ENCODE data around the gene CIDEC.

CIDEC gene

DNA sequence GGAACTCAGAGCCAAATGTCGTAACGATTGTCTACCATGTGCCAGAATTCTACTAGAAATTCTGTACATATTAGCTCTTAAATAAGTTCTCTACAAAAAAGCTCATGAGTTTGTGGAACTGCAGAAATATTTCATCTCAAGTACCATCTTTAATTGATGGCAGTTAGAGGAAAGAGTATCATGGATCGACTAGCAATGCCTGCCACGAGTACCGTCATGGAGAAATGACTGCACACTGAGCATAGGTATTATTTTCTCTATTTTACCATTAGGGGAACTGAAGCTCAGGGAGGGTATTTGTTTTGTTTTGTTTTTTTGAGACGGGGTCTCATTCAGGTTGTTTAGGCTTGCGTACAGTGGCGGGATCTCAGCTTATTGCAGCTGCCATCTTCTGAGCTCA, 39.0 kb downstream of the CIDEC start:
- DNase-seq: no peak

DNA sequence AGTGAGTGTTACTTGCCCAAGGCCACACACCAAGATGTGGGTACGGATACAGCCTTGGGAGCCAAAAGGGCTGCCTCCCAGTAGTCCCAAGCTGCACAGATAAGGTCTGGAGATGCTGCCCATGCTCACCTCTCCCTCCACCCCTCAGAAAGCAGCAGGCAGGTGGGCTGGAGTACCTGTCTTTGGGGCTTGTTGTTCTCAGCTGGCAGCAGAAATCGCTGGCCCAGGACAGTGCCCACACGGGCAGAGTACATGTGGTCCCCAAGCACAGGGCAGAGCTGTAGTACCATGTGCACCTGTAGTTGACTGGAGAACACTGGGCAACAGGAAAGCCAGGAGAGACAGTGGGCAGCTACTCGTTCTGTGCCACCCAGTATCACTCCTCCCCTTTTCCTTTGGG, 41.2 kb downstream of the CIDEC start:
- no peak for DNase-seq

DNA sequence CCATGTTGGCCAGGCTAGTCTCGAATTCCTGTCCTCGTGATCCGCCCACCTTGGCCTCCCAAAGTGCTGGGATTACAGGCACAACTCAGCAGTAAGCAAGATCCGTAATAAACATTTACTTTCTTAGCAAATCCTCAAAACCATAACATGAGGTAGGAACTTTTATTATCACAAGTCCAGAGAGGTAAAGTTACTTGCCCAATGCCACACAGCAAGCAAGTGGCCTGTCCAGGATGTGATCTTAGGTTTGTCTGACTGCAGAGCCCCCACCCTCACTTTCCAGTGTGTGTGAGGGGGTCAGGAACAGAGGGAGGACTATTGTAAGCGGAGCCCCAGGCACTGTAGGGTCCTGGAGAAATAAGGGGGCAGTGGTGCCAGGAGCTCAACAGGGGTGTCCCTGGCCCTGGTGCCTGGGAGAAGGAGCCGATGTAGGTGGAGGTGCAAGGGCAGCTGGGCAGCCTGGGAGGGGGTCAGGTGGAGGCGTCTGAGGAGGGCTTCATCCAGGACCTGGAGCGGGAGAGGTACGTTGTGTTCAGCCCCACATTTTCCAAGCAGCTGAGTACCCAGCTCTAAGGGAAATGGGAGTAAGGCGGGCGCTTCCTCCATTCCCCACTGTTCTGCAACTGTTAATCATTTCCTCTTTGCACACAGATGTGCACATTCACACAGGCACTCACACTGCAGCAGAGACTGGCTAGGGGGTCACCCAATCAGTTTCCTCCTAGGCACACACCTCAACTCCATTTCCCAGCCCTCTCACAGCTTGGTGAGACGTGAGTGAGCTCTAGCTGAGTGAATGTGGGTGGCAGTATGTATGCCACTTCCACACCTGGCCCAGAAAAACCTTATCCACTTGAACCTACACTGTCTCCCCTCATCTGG, 42.1 kb downstream of the CIDEC start:
- DNase-seq: no peak

DNA sequence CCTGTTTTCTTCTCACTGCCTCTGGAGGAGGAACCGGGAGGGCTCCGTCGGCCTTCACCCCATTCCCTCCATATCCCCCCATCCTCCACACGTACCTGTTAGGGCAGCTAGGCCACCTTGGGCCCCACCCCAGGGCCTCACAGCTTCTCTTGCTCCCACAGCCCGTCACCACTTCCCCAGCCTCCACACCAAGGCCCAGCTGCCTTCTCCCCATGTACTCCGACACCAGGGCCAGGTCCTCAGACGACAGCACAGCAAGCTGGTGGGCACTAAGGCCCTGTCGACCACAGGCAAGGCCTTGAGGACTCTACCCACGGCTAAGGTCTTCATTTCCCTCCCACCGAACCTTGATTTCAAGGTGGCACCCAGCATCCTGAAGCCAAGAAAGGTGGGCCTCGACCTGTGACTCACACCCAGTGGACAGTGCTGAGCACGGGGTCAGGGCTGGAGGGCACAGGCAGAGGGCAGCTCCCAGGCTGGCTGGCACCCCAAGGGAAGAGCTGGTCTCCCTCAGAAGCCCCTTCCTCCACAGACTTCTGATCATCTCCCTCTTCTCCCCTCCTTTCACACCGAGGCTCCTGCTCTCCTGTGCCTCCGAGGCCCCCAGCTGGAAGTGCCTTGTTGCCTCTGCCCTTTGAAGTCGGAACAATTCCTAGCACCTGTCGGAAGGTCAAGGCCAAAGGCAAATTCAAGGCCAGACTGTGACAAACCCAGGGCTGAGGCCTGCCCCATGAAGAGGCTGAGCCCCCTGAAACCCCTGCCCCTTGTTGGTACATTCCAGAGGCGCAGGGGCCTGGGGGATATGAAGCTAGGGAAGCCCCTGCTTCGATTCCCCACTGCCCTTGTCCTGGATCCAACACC, 45.3 kb downstream of the CIDEC start:
- DNase-seq: no peak

DNA sequence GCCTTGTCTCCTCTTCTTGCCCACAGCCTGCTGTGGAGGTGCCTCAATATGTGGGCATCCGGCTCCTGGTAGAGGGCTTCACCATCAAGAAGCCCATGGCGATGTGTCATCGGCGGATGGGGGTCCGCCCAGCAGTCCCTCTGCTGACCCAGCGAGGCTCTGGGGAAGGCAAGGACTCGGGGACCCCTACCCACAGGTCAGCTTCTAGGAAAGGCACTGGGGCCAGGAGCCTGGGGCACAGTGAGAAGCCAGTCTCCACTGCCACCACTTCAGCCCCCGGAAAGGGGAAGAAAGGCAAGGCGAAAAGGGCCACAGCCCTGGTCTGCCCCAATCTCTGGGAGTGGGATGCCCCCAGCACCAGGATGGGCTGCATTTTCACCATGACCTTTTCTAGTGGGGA, 47.0 kb downstream of the CIDEC start:
- no peak for DNase-seq

DNA sequence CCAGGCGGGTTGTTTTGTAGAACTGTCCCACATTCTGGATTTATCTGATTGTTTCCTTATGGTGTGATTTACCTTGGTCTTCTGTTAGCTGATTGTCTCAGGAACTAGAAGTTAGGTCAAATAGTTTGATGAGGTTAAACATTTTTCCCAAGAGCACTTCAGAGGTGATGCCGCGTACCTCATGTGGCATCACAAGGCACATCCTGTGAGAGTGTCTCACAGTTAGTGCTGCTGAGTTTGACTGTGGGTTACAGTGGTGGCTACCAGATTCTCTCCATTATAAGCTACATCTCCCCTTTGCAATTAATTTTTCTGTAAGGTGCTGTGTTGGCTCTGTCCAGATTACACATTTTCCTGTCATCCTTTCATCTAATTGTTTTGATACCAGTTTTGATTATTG, 48.8 kb downstream of the CIDEC start:
- no peak for DNase-seq

DNA sequence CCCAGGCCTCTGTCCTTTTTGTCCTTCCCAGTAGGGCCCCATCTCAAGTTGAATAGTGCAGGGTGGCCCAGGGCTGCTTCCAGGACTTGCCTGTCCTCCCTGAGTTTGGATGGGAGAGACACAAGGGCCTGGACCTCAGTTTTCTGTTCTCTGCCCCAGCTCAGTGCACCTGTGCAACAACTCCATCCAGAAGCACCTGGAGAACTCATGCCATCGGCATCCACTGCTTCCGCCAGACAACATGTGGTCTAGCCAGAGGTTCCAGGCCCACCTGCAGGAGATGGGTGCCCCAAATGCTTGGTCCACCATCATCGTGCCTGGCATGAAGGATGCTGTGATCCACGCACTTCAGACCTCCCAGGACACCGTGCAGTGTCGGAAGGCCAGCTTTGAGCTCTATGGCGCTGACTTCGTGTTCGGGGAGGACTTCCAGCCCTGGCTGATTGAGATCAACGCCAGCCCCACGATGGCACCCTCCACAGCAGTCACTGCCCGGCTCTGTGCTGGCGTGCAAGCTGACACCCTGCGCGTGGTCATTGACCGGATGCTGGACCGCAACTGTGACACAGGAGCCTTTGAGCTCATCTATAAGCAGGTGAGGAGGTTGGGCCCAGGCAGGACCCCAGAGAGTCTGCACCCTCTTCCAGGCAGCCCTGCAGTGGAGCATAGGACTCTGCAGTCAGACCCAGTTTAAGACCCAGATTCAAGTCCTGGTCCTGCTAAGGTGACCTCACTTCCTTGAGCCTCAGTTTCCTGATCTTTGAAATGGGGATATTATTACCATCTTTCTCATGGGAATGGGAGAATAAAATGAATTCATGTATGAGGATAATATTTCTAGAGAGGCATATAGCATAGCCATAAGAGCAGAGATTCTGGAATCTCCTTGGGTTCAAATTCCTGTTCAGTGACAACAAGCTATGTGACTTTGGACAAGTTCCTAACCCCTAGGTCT, 51.0 kb downstream of the CIDEC start:
- DNase-seq: no peak

DNA sequence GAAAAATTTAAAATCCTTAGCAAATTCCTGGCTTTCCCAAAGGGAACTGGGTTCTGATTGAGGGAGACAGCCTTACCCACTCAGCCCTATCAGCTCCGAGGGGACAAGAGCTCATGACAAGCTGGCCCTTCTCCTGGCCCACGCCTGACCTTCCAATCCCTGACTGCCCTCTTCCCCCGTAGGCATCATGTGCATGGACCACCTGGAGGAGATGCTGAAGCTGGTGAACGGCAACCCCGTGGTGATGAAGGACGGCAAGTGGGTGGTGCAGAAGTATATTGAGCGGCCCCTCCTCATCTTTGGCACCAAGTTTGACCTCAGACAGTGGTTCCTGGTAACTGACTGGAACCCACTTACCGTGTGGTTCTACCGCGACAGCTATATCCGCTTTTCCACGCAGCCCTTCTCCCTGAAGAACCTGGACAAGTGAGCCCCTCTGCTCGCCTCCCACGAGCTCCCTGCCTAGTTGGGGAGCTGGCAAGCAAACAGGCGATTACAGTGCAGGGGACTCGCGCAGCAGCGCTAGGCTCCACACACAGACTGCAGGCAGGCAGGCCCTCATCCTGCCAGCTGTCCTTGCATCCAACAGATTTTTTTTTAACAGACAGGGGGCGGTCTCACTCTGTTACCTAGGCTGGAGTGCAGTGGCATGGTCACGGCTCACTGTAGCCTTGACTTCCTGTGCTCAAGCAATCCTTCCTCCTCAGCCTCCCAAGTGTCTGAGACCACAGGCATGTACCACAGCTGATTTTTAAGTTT, 53.1 kb downstream of the CIDEC start:
- no peak for DNase-seq

DNA sequence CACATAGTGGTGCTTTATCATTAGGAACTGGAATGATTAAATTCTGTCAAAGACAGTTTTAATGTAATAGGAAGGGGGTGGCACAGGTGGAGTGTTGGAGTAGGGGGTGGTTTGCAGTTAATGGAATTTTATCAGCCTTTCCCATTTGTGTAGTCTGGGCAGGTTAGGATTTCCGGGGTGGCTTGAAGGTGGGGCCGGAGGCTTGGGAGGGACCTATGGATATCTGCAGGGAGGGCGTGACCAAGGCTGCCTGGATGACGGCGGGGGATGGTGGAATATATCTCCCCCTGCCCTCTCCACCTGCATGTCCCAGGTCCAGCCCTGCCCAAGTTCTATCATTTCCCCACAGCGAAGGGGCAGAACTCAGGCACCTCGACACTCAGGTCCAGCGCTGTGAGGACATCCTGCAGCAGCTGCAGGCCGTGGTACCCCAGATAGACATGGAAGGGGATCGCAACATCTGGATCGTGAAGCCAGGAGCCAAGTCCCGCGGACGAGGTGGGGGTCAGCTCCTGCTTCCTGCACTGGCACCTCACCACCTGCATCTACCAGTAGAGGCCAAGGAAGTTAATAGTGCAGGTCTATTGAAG, 54.5 kb downstream of the CIDEC start:
- no peak for DNase-seq

DNA sequence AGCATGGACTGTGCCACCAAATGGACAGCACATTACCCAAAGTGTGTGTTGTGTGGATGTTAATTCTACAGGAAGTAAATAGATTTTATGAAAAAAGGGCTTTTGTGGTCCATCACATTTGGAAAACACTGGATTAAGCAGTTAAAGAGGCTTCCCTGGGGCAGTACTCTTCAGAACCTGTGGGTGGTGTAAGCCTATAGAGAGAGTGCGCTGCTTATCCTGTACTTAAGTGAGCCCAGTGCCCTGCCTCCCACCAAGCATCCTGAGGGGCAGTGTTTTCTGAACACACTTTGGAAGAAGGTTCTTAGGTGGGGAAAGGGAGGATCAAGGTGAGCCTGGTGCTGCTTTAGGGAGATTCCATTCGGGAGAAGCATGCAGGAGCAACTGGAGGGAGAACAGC, 59.1 kb downstream of the CIDEC start:
- DNase-seq: no peak

DNA sequence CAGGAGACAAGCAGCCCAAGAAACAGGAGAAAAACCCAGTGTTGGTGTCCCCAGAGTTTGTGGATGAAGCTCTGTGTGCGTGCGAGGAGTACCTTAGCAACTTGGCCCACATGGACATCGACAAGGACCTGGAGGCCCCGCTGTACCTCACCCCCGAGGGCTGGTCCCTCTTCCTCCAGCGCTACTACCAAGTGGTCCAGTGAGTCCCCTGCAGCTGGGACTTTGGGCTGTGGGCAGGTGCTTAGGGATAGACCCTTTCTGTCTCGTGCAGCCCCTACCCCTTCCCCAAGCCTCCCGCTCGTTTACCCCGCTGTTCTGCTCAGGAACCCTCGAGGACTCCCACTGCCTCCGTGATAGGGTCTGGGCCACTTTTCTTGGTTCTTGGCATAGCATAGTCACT, 59.5 kb downstream of the CIDEC start:
- DNase-seq: no peak

DNA sequence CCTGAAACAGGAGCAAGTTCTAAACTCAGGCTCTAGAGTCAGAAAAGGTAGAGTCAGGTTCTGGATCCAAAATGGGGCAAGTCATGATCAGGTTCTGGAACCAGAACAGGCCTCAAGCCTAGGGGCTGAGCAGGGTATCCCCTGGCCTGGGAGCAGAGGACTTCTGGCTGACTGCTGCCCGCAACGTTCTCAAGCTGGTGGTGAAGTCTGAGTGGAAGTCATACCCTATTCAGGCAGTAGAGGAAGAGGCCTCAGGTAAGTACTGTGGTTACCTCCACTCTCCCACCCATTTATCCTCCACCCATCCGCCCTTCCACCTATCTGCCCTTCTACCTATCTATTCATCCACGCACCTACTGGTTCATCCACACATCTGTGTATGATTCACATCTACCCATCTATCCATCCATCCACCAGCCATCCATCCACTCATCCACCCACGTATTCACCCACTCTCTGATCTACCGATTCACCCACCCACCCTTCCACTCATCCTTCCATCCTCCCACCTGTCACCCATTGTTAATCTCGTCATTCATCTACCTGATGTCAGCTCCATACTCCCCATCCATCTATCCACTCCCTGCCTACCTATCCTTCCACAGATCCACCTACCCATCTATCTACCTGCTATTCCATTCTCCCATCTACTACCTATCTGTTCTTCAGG, 61.3 kb downstream of the CIDEC start:
- no peak for DNase-seq

DNA sequence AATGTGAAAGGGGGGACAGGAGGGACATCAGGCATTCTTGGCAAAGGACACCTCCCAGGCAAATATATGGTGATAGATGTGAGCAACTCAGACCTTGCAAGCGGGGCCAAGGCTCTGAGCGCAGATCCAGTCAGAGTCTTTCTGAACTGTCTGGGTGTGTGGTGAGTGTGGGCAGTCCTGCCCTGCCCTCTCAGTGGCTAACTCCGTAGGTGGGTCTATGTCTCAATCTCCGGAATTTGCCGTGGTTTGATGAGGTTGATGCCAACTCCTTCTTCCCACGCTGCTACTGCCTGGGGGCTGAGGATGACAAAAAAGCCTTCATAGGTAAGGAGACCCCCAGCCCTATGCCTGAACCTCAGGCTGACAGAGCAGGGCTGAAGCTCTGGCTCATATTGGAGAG, 62.6 kb downstream of the CIDEC start:
- DNase-seq: no peak

Measured in activated CD4-positive, CD25-positive, alpha-beta regulatory T cell treated with anti-CD3 and anti-CD28 coated beads, Interleukin-2, amount 50 U/mL, for 72 hours (primary cell).